Measurements from ENCODE around the gene WSB1.

GRCh38 chr17:27340575-27340974, 46.7 kb downstream of the WSB1 start:
- TF ChIP-seq CTCF (IDR thresholded peaks at IDR 0.05; ENCODE audit: poor library complexity) (no peak), EZH2 (IDR thresholded peaks at IDR 0.05; ENCODE audit: borderline replicate concordance) (no peak), EZH2phosphoT487 (IDR thresholded peaks at IDR 0.05; ENCODE audit: low read depth, severe bottlenecking, unreplicated experiment) (no peak)
